ENCODE measurements around the gene CEND1.

DNA sequence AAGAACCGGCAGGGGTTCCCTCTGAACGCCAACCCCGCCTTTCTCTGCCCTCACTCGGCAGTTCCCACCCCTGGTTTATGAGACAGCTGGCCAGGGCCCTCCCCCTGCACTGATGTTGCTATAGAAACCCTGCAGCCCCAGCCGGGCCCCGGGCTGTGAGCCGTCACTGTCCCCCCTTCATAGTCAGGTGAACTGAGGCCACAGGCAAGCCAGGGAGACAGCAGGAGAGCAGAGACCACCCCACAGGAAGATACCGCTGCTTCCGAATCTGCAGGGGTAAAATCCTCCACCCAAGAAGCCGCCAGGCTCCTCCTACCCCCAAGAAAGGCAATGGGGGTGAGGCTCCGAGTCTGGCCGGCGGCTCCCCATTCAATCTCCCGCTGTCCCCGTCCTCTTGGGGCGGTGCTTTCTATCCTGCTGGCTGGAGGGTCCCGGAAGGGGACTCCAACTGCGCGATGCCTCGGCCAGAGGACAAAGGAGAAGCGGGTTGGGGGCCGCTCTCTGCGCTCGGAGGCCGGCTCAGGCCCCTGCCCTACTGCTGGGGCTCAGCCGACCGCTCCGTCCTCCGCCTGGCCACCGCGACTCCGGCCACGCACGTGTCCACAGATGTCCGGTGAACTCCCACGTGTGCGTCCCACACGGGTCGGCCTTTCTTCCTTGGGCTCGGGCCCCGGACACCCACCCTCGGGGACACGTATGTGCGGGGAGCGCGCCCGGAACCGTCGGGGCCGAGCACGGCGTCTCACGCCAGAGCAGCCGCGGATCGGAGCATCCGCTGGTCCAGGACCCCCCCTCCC is 7.6 kb upstream of the CEND1 start:
- TF ChIP-seq, protein P1, sequence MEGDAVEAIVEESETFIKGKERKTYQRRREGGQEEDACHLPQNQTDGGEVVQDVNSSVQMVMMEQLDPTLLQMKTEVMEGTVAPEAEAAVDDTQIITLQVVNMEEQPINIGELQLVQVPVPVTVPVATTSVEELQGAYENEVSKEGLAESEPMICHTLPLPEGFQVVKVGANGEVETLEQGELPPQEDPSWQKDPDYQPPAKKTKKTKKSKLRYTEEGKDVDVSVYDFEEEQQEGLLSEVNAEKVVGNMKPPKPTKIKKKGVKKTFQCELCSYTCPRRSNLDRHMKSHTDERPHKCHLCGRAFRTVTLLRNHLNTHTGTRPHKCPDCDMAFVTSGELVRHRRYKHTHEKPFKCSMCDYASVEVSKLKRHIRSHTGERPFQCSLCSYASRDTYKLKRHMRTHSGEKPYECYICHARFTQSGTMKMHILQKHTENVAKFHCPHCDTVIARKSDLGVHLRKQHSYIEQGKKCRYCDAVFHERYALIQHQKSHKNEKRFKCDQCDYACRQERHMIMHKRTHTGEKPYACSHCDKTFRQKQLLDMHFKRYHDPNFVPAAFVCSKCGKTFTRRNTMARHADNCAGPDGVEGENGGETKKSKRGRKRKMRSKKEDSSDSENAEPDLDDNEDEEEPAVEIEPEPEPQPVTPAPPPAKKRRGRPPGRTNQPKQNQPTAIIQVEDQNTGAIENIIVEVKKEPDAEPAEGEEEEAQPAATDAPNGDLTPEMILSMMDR (IDR thresholded peaks at IDR 0.05), result no peak
- TF ChIP-seq ZBTB21 (CRISPR knock-in tag; IDR thresholded peaks at IDR 0.05; ENCODE audit: borderline replicate concordance), result no peak
- no peak for TF ChIP-seq ATF1 (CRISPR knock-in tag; IDR thresholded peaks at IDR 0.05)
- TF ChIP-seq, protein P2, sequence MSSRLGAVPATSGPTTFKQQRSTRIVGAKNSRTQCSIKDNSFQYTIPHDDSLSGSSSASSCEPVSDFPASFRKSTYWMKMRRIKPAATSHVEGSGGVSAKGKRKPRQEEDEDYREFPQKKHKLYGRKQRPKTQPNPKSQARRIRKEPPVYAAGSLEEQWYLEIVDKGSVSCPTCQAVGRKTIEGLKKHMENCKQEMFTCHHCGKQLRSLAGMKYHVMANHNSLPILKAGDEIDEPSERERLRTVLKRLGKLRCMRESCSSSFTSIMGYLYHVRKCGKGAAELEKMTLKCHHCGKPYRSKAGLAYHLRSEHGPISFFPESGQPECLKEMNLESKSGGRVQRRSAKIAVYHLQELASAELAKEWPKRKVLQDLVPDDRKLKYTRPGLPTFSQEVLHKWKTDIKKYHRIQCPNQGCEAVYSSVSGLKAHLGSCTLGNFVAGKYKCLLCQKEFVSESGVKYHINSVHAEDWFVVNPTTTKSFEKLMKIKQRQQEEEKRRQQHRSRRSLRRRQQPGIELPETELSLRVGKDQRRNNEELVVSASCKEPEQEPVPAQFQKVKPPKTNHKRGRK (CRISPR knock-in tag; IDR thresholded peaks at IDR 0.05; ENCODE audit: borderline replicate concordance), result no peak
- no peak for TF ChIP-seq TCF7 (CRISPR knock-in tag; IDR thresholded peaks at IDR 0.05; ENCODE audit: low read depth)
- TF ChIP-seq, protein P3, sequence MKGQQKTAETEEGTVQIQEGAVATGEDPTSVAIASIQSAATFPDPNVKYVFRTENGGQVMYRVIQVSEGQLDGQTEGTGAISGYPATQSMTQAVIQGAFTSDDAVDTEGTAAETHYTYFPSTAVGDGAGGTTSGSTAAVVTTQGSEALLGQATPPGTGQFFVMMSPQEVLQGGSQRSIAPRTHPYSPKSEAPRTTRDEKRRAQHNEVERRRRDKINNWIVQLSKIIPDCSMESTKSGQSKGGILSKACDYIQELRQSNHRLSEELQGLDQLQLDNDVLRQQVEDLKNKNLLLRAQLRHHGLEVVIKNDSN (CRISPR knock-in tag; IDR thresholded peaks at IDR 0.05), result no peak
- TF ChIP-seq, protein P4, sequence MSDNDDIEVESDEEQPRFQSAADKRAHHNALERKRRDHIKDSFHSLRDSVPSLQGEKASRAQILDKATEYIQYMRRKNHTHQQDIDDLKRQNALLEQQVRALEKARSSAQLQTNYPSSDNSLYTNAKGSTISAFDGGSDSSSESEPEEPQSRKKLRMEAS (CRISPR knock-in tag; IDR thresholded peaks at IDR 0.05), result peak; percentile 59; the same call in 1 of the 2 replicates
- no peak for TF ChIP-seq ZNF232 (CRISPR knock-in tag; IDR thresholded peaks at IDR 0.05)
- TF ChIP-seq RELA (CRISPR knock-in tag; IDR thresholded peaks at IDR 0.05; ENCODE audit: borderline replicate concordance), result 0 out of 2 replicates have a peak, but pooled peaks have one; percentile 20
- no peak for TF ChIP-seq NR2C2 (CRISPR knock-in tag; IDR thresholded peaks at IDR 0.05)
- TF ChIP-seq, protein P5, sequence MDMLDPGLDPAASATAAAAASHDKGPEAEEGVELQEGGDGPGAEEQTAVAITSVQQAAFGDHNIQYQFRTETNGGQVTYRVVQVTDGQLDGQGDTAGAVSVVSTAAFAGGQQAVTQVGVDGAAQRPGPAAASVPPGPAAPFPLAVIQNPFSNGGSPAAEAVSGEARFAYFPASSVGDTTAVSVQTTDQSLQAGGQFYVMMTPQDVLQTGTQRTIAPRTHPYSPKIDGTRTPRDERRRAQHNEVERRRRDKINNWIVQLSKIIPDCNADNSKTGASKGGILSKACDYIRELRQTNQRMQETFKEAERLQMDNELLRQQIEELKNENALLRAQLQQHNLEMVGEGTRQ (CRISPR knock-in tag; IDR thresholded peaks at IDR 0.05), result no peak

All from WTC11 (cell line).